ENCODE results near the gene TSHZ2. TPM values are rescaled to one million over a fixed set of nuclear protein-coding genes. Genes with fewer than 3 reads are reported as not detected.
A peak's percentile ranks its signal among the peaks of the same experiment; 100 is the strongest.

TSHZ2 gene
- total RNA-seq, 2 experiments from 2014 or later: 0.13 TPM; not detected in 1

DNA sequence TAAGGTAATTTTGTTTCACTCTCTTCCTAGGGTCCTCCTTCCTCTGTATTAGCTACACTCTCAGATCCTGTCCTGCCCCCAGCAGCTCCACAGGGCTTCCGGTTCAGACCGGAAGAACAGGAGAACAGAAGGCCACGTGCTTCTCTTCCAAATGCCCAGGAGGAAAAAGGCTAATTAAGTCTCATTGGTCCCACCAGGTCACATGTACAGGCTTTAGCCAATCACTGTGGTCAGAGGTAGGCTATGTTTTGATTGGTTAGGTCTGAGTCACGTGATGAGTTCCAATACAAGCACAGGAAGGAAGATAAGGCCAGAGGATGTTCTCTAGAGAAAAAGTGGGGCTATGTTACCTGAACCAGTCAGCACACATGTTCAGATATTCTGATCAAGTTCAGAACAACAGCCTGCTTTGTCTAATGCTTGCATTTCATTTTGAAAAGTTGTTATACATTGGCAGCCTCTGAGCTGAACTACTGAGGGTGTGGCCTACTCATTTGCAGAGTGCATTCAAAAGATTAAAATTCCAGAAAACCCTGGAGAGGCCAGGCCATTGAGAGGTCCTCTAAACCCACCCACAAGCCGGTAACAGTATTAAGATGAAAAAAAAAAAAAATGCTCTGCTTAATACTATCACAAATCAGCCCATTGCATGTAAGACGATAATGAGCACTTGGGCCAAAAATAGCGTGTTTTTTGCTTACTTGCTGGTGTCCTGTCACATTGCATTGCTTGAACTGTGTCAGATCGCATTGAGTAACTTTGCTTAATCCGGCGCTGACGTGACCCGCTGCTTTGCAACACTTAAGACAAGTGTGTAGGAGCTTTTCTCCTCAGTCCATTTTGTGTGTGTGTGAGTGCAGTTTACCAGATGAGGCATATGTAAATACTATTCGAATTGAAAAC lies 170.3 kb downstream of the TSHZ2 start:
- POLR2A ChIA-PET: no interaction called here
- Mint-ChIP-seq H3K36me3 (ENCODE audit: low read depth) (no peaks in the 10 kb centered on the region), H3K9me3 (ENCODE audit: insufficient read depth) (no peaks in the 10 kb centered on the region), H3K4me1 (ENCODE audit: low read depth) (peaks cover 4% of the 10 kb centered on the region), H3K4me3 (no peak overlapping the region), H3K27ac (no peak overlapping the region), H3K27me3 (ENCODE audit: low read depth) (no peaks in the 10 kb centered on the region)
- DNase-seq: no peak
- no peak for ATAC-seq
- CTCF ChIA-PET: no interaction called here

DNA sequence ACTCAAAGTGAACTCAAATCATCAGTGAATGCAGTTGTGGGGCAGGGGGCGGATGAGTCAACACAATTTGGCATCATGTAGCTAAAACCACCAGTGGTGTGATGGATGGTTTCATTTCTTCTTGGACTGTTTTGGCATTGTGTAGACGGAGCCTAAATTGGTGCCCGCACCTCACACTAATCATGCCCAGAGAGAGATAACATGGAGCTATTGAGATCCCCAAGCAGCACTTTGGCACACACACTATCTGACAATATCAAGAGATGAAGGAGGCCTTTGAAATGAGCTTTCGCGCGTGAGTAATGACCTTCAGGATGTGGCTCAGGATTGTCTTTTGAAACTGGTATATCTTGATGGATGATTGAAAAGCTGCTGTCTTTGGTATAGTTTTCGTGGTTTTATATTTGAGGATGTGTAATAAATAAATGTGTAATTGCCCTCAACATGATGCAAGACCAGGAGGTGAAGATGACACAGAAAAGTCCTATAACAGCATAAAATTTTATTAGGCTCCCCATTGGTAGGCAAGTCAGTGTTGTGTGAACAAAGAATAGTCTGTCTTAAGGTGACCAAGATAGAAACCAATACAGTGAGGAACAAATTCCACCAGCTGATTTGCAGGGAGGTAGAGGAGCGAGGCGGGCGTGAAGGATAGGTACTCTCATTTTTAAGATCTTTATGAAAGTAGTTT lies 174.2 kb downstream of the TSHZ2 start:
- Mint-ChIP-seq H3K27me3 (ENCODE audit: low read depth) (peaks cover 9% of the 10 kb centered on the region), H3K9me3 (ENCODE audit: insufficient read depth) (no peaks in the 10 kb centered on the region), H3K27ac (no peak overlapping the region), H3K4me1 (ENCODE audit: low read depth) (peaks cover 10% of the 10 kb centered on the region), H3K4me3 (no peak overlapping the region), H3K36me3 (ENCODE audit: low read depth) (no peaks in the 10 kb centered on the region)
- no peak for DNase-seq
- POLR2A ChIA-PET: interaction anchor here (0.6 kb wide), 1 partner anchor 914 kb away, joined by 3 read pairs; no protein-coding TSS in a partner anchor
- no peak for ATAC-seq
- CTCF ChIA-PET: interaction anchor here (1.7 to 1.8 kb wide), 2 partner anchors 70 to 834 kb away, joined by 3 to 6 read pairs; no protein-coding TSS in a partner anchor

DNA sequence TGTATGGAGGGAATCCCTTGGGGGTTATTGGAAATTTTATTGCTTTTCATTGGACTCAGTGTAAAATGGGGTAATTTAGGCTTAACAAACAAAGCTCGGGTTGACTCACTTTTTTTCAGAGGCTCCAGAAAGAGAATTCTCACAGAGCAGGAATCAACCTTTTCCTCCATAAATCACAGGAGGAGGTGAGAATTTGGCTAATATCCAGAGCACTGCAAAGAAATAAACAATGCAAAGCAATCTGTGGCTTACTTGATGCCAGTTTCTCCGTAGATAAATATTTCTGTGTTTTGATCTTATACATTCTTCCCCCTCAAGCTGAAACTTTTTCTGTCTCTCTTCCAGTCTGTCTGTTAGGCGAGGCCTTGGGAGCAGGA lies 176.6 kb downstream of the TSHZ2 start:
- Mint-ChIP-seq H3K27ac (no peak overlapping the region), H3K4me3 (no peak overlapping the region), H3K9me3 (ENCODE audit: insufficient read depth) (no peaks in the 10 kb centered on the region), H3K36me3 (ENCODE audit: low read depth) (no peaks in the 10 kb centered on the region), H3K4me1 (ENCODE audit: low read depth) (peaks cover 10% of the 10 kb centered on the region), H3K27me3 (ENCODE audit: low read depth) (peaks cover 11% of the 10 kb centered on the region)
- DNase-seq (no peak), ATAC-seq (no peak)
- CTCF ChIA-PET: no interaction called here
- POLR2A ChIA-PET: no interaction called here

DNA sequence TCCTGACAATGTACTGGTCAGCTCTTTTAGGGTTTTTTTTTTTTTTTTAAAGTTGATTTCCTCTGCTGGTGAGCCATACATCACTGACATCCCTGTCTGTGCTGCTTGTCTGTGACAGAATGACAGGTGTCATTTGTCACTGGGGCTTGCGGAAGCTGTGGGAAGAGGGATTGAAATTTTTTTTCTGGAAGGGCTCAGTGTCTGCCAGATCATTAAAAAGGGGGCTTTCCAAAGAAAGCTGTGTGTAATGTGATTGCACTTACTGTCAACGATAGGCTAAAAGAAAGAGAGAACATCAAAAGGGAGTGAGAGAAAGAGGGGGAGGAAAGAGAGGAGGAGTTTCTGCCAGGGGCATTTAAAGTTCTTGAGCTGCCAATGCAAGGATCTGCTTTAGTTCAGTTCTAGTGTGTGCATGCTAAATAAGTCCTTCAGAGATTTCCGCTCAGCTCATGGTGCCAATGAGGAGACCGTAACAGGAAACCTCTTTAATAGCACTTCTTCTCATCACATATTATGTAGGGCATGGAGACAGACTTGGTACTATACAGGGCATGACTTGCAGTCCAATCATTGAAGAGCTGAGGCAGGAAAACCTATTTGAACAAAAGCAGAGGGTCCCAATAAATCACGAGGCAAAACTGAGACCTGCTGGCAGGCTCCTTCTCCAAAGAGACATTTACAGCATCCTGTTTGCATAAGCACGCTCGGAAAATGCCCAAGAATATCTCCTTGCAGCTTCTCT lies 177.2 kb downstream of the TSHZ2 start:
- ATAC-seq (no peak), DNase-seq (no peak)
- Mint-ChIP-seq H3K4me3 (no peak overlapping the region), H3K27me3 (ENCODE audit: low read depth) (peaks cover 11% of the 10 kb centered on the region), H3K27ac (no peak overlapping the region), H3K4me1 (ENCODE audit: low read depth) (peaks cover 10% of the 10 kb centered on the region), H3K36me3 (ENCODE audit: low read depth) (no peaks in the 10 kb centered on the region), H3K9me3 (ENCODE audit: insufficient read depth) (no peaks in the 10 kb centered on the region)
- ChIA-PET CTCF (no interaction called here), POLR2A (no interaction called here)

DNA sequence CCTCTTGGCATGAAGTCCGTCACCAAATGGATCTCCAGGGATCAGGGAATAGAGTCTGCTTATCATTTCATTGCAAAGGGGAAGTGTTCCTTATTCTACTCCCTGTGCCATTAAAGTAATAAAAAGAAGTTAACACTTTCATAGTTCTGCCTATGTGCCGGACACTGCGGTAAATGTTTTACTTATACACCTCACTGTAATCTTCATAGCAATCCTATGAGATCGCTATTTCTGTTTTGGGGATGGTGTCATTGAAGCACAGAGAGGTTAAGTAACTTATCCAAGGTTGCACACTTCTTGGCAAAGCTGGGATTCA lies 177.7 kb downstream of the TSHZ2 start:
- H3K27me3 Mint-ChIP-seq (ENCODE audit: low read depth): peaks cover 11% of the 10 kb centered on the region
- CTCF ChIA-PET: no interaction called here
- H3K4me3 Mint-ChIP-seq: no peak overlapping the region
- ATAC-seq: no peak
- POLR2A ChIA-PET: no interaction called here
- H3K4me1 Mint-ChIP-seq (ENCODE audit: low read depth): peaks cover 10% of the 10 kb centered on the region
- H3K36me3 Mint-ChIP-seq (ENCODE audit: low read depth): no peaks in the 10 kb centered on the region
- DNase-seq: no peak
- no peaks in the 10 kb centered on the region for H3K9me3 Mint-ChIP-seq (ENCODE audit: insufficient read depth)
- no peak overlapping the region for H3K27ac Mint-ChIP-seq

DNA sequence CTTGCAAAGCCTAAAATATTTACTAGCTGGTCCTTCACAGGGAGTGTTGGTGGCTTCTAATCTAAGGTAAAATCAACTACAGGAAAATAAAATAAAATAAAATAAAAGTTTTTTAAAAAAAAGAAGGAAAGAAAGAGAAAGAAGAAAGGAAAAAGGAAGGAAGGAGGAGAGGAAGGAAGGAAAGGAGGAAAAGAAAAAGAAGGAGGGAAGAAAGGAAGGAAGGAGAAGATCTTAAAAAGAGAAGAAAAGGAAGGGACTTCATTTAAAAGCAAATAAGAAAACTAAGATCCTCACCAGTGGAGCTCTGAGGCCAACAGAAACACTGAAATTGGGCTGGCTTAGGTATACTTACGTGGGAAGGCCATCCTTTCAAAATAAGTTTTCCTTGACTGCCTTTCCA lies 178.4 kb downstream of the TSHZ2 start:
- Mint-ChIP-seq H3K27me3 (ENCODE audit: low read depth) (peaks cover 13% of the 10 kb centered on the region), H3K27ac (no peak overlapping the region), H3K4me1 (ENCODE audit: low read depth) (peaks cover 10% of the 10 kb centered on the region), H3K9me3 (ENCODE audit: insufficient read depth) (no peaks in the 10 kb centered on the region), H3K36me3 (ENCODE audit: low read depth) (no peaks in the 10 kb centered on the region), H3K4me3 (no peak overlapping the region)
- CTCF ChIA-PET: interaction anchor here (0.7 to 1.1 kb wide), 3 partner anchors 17 to 1164 kb away, joined by 3 read pairs; no protein-coding TSS in a partner anchor
- POLR2A ChIA-PET: no interaction called here
- no peak for ATAC-seq
- DNase-seq: no peak

DNA sequence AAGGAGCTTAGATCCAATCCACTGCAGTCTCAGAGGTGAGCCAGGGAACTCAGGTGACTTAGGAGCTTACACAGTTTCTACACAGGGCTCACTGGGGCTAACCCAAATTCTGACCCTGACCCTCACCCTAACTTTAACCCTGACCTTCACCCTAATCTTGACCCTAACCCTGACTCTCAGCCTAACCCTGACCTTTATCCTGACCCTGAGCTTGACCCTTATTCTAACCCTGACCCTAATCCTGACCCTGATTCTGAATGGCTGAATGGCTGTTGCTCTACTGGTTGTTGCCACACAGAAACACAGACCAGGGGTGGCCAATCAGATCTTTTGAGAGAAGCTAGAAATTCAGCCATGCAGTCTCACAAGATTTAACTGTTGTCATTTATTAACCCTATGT lies 180.1 kb downstream of the TSHZ2 start:
- peaks cover 5% of the 10 kb centered on the region for H3K4me1 Mint-ChIP-seq (ENCODE audit: low read depth)
- peaks cover 17% of the 10 kb centered on the region for H3K27me3 Mint-ChIP-seq (ENCODE audit: low read depth)
- CTCF ChIA-PET: no interaction called here
- H3K36me3 Mint-ChIP-seq (ENCODE audit: low read depth): no peaks in the 10 kb centered on the region
- POLR2A ChIA-PET: interaction anchor here (0.6 kb wide), 1 partner anchor 925 kb away, joined by 3 read pairs; no protein-coding TSS in a partner anchor
- no peak overlapping the region for H3K4me3 Mint-ChIP-seq
- ATAC-seq (no peak), DNase-seq (no peak)
- H3K9me3 Mint-ChIP-seq (ENCODE audit: insufficient read depth): no peaks in the 10 kb centered on the region
- H3K27ac Mint-ChIP-seq: no peak overlapping the region

DNA sequence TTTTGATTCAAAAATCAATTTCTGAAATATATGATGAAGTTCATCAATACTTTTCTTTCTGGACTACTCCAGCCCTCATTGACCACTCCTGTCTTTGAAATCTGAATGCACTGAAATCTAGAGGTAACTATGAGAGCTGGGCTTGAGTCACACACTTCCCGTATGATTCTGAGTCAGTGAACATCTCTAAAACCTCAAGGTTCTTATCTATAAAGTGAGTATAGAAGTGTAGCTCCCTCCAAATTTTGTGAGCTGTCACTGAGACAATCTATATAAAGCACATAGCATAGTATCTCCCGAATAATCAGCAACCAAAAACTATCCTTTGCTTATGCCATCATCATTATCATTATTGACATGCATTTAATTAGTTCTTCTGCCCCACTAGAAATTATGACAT lies 182.4 kb downstream of the TSHZ2 start:
- DNase-seq (no peak), ATAC-seq (no peak)
- Mint-ChIP-seq H3K27ac (no peak overlapping the region), H3K4me1 (ENCODE audit: low read depth) (peaks cover under 1% of the 10 kb centered on the region), H3K4me3 (no peak overlapping the region), H3K9me3 (ENCODE audit: insufficient read depth) (no peaks in the 10 kb centered on the region), H3K36me3 (ENCODE audit: low read depth) (no peaks in the 10 kb centered on the region), H3K27me3 (ENCODE audit: low read depth) (peaks cover 12% of the 10 kb centered on the region)
- ChIA-PET CTCF (no interaction called here), POLR2A (no interaction called here)

DNA sequence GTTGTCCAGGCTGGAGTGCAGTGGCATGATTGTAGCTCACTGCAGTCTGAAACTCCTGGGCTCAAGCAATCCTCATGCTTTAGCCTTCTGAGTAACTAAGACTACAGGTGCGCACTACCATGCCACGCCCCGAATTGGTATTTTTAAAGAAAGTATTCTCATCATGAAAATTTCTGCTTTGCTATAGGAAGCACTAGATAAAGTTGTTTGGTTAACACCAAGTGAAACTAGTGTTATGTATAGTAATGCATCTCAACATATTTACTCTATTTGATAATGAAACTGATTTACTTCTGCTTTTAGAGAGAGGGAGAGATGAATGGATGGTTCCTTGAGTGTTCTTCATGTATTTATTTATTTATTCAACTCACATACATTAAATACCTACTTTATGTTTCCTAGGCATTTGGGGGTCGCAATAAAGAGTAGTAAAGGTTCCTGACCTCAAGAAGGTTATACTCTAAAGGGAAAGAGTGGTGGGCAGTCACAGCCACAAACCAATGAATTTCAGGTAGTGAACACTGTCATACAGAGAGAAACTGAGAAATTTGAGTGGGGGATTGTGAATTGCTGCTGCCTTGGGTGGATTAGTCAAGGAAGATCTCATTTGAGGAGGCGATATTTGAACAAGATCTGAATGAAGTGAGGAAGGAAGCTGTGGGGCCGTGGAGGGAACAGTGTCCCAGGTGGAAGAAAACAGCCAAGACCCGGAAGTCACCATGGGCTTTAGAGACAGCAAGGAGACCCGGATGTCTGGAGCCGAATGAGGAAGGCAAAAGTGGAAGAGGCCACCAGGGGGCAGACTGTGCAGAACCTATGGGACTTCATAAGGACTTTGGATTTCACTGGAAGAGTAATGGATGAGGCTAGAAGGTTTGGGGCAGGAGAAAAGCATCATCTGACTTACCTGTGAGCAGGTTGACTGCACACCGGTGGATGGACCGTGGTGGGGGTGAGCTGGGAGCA lies 185.6 kb downstream of the TSHZ2 start:
- Mint-ChIP-seq H3K9me3 (ENCODE audit: insufficient read depth) (no peaks in the 10 kb centered on the region), H3K4me3 (no peak overlapping the region), H3K4me1 (ENCODE audit: low read depth) (no peaks in the 10 kb centered on the region), H3K27ac (no peak overlapping the region), H3K36me3 (ENCODE audit: low read depth) (no peaks in the 10 kb centered on the region), H3K27me3 (ENCODE audit: low read depth) (peaks cover 6% of the 10 kb centered on the region)
- POLR2A ChIA-PET: no interaction called here
- ATAC-seq (no peak), DNase-seq (peak; percentile 55)
- CTCF ChIA-PET: interaction anchor here (0.6 to 1.6 kb wide), 3 partner anchors 58 to 758 kb away, joined by 3 to 5 read pairs (median 5); no protein-coding TSS in a partner anchor

DNA sequence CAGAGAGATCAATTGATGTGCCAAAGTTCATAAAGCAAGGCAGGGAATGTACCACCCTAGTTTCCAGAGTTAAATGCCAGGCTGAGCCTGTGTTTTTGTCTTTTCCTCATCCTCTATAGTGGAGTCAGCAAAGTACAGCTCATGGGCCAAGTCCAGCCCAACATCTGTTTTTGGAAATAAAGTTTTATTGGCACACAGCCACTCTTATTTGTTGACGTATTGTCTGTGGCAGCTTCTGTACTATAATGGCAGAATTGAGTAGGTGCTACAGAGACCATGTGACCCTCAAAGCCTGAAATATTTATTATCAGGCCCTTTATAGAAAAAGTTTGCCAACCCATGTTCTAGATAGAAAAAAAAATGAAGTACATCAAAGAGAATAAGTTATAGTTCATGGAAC lies 187.0 kb downstream of the TSHZ2 start:
- H3K27ac Mint-ChIP-seq: no peak overlapping the region
- ChIA-PET CTCF (interaction anchor here (0.7 kb wide), 1 partner anchor 388 kb away, joined by 3 read pairs; no protein-coding TSS in a partner anchor), POLR2A (no interaction called here)
- DNase-seq (no peak), ATAC-seq (no peak)
- H3K36me3 Mint-ChIP-seq (ENCODE audit: low read depth): no peaks in the 10 kb centered on the region
- H3K27me3 Mint-ChIP-seq (ENCODE audit: low read depth): peaks cover 6% of the 10 kb centered on the region
- no peaks in the 10 kb centered on the region for H3K4me1 Mint-ChIP-seq (ENCODE audit: low read depth)
- H3K4me3 Mint-ChIP-seq: no peak overlapping the region
- no peaks in the 10 kb centered on the region for H3K9me3 Mint-ChIP-seq (ENCODE audit: insufficient read depth)

DNA sequence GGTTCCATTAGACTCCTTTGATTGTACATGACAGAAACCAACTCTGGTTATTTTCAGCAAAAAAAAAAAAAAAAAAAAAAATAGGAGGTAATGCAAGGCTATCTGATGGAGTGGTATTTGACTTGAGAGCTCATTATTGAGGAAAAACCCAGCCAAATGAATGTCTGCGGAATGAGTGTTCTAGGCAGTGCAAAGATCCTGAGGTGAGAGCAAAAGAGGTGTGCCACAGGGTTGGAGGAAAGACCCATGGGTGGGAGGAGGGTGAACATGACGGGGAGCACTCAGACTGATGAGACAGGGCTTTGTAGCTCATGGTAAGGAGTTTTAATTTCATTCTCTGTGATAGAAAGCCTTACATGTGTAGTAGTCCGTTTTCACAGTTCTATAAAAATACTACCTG lies 188.9 kb downstream of the TSHZ2 start:
- DNase-seq (no peak), ATAC-seq (no peak)
- H3K27me3 Mint-ChIP-seq (ENCODE audit: low read depth): peaks cover 3% of the 10 kb centered on the region
- no peak overlapping the region for H3K27ac Mint-ChIP-seq
- CTCF ChIA-PET: interaction anchor here (1.2 kb wide), 1 partner anchor 18 kb away, joined by 3 read pairs; no protein-coding TSS in a partner anchor
- POLR2A ChIA-PET: no interaction called here
- no peak overlapping the region for H3K4me3 Mint-ChIP-seq
- no peaks in the 10 kb centered on the region for H3K9me3 Mint-ChIP-seq (ENCODE audit: insufficient read depth)
- H3K4me1 Mint-ChIP-seq (ENCODE audit: low read depth): no peaks in the 10 kb centered on the region
- no peaks in the 10 kb centered on the region for H3K36me3 Mint-ChIP-seq (ENCODE audit: low read depth)

All from activated CD8-positive, alpha-beta T cell treated with anti-CD3 and anti-CD28 coated beads, Interleukin-2, amount 10 ng/mL, durations not matched to agents 7 days and 5 days (primary cell).